NT2/D1 (cell line): ENCODE measurements around the gene IGSF9B.
A peak's percentile ranks its signal among the peaks of the same experiment; 100 is the strongest.

Experiments used
- DNase-seq: peaks from one replicate; pipeline ENCODE4 v3.0.0-alpha.2; 2011; ENCODE audit warnings: low read depth, low spot score
- H3K27me3 ChIP-seq: 2 replicates; pipeline ENCODE4 v1.6.0; 2011; ENCODE audit warnings: mild to moderate bottlenecking; ENCODE audit not compliant: insufficient read length, insufficient read depth
- H3K36me3 ChIP-seq: 2 replicates; pipeline ENCODE4 v1.6.1; 2011; ENCODE audit warnings: mild to moderate bottlenecking, low read length, mixed read lengths; ENCODE audit not compliant: insufficient read depth, insufficient read length
- H3K4me1 ChIP-seq: 2 replicates; pipeline ENCODE4 v1.5.1; 2011; ENCODE audit not compliant: insufficient read depth, insufficient read length
- H3K4me3 ChIP-seq: 2 replicates; pipeline ENCODE4 v1.5.1; 2011; ENCODE audit warnings: low read depth; ENCODE audit not compliant: insufficient read length
- H3K9ac ChIP-seq: 2 replicates; pipeline ENCODE4 v1.6.0; 2011; ENCODE audit warnings: low read depth; ENCODE audit not compliant: insufficient read length
- H3K9me3 ChIP-seq: 2 replicates; pipeline ENCODE4 v1.5.1; 2011; ENCODE audit warnings: mild to moderate bottlenecking, low read length; ENCODE audit not compliant: insufficient read depth
- SUZ12 ChIP-seq: IDR thresholded peaks from 2 replicates; pipeline ENCODE4 v1.6.1; 2011; ENCODE audit not compliant: insufficient read length, insufficient read depth; ENCODE audit errors: extremely low read depth
- YY1 ChIP-seq: IDR thresholded peaks from 2 replicates; pipeline ENCODE4 v1.6.1; 2011; ENCODE audit not compliant: insufficient read length, insufficient read depth
- ZNF274 ChIP-seq: IDR thresholded peaks from 2 replicates; pipeline ENCODE4 v1.6.1; 2011; ENCODE audit warnings: mild to moderate bottlenecking, low read depth, low read length

IGSF9B gene

DNA sequence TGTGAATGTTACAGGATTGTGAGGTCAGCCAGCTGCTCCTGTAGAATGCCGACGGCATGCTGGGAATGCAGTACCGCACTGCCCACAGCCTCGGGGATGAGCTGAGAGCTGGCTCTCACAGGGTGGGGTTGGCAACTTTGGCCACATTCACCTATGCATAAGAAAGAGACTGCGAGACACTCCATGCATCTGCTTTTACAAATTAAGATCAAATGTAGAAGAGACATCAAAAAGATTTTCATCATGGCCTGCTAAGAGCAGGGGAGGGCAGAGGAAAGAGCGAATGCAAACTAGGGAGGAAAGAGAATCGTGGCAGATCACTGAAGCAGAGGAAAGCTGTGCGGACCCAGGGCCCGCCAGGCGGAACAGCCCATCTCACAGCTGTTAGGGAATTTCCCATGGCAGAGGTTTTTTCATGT, 61.7 kb downstream of the IGSF9B start:
- Histone ChIP-seq H3K4me1 (peaks cover 11% of the 10 kb centered on the region), H3K36me3 (peaks cover 19% of the 10 kb centered on the region), H3K4me3 (no peak overlapping the region), H3K9me3 (no peaks in the 10 kb centered on the region), H3K9ac (no peak overlapping the region), H3K27me3 (no peaks in the 10 kb centered on the region)
- TF ChIP-seq ZNF274 = no peak
- no peak for TF ChIP-seq SUZ12
- no peak for TF ChIP-seq YY1
- peak; percentile 70 for DNase-seq

DNA sequence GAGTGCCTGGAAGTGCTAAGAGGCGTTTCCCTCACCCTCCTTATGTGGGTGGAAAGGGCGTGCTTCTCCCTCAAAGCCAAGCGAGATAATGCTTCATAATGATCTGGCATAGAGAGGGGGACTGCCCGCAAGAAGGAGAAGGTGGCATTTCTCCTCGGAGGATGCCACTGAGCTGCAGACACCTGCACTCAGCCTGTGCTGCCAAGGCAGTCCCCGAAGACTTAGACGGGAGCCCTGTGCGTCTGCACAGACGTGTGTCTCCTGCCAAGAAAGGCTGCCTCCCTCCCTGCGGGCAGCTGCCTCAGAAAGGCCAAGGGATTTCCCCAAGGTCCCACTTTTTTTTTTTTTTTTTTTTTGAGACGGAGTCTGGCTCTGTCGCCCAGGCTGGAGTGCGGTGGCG, 63.4 kb downstream of the IGSF9B start:
- Histone ChIP-seq H3K9ac (no peak overlapping the region), H3K36me3 (peaks cover 6% of the 10 kb centered on the region), H3K4me1 (peaks cover 11% of the 10 kb centered on the region), H3K4me3 (no peak overlapping the region), H3K27me3 (no peaks in the 10 kb centered on the region), H3K9me3 (no peaks in the 10 kb centered on the region)
- no peak for DNase-seq
- TF ChIP-seq YY1 = no peak
- no peak for TF ChIP-seq ZNF274
- no peak for TF ChIP-seq SUZ12

DNA sequence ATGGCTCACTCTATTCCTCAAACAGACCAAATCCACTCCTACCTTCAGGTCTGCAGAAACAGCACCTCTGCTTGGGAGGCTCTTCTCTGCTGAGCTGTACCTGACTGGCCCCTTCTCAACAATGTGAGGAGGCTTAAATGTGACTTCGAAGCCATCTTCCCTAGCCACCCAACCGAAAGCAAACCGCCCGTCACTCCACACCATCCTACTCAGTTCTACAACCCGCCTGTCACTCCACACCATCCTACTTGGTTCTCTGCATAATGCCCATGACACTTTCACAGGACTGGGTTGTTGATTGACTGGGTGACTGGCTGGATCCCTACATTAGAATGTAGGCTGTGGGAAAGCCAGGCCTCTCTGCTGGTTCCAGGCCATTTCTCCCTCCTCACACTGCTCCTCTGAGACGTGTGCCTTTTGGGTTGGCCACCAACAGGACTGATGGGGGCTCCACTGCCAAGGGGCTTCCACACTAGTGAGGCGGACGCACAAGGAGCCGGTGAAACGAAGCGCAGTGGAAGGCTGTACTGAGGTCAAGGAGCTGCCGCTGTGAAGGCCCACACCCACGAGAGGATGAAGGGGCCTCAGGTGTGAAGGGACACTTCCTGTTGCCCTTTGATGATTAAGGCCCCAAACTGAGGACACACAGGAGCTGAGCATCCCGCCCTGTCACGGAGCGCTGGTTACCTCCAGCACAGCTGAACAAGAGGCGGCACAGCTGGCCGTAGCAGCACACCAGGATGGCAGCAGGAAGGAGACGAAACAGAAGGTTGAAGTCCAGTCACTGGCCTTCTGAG, 64.0 kb downstream of the IGSF9B start:
- peaks cover 11% of the 10 kb centered on the region for H3K4me1 ChIP-seq
- no peak overlapping the region for H3K9ac ChIP-seq
- no peak overlapping the region for H3K4me3 ChIP-seq
- H3K36me3 ChIP-seq = peaks cover 6% of the 10 kb centered on the region
- TF ChIP-seq YY1 = no peak
- no peak for TF ChIP-seq SUZ12
- TF ChIP-seq ZNF274 = no peak
- DNase-seq = no peak
- H3K9me3 ChIP-seq = no peaks in the 10 kb centered on the region
- no peaks in the 10 kb centered on the region for H3K27me3 ChIP-seq

DNA sequence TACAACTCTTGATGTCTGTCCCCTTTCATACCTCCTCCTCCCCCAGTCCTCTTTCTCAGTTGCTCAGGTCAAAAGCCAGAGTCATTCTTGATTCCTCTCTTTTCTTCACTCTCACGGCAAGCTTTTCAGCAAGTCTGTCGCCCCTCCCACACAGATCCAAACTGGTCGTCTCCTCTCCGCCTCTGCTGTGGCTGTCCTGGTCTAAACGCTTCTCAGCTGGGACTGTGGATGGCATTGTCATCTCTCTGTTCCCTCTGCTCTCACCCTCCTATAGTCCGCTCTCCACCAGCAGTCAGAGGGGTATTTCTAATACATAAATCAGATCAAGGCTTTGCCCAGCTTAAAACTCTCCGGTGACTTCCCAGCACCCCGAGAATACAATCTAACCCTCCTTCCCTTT, 64.6 kb downstream of the IGSF9B start:
- no peak overlapping the region for H3K9ac ChIP-seq
- no peaks in the 10 kb centered on the region for H3K27me3 ChIP-seq
- peaks cover 9% of the 10 kb centered on the region for H3K4me1 ChIP-seq
- no peak overlapping the region for H3K4me3 ChIP-seq
- TF ChIP-seq SUZ12 (no peak), ZNF274 (no peak), YY1 (no peak)
- no peaks in the 10 kb centered on the region for H3K9me3 ChIP-seq
- no peak for DNase-seq
- H3K36me3 ChIP-seq = peaks cover 2% of the 10 kb centered on the region

DNA sequence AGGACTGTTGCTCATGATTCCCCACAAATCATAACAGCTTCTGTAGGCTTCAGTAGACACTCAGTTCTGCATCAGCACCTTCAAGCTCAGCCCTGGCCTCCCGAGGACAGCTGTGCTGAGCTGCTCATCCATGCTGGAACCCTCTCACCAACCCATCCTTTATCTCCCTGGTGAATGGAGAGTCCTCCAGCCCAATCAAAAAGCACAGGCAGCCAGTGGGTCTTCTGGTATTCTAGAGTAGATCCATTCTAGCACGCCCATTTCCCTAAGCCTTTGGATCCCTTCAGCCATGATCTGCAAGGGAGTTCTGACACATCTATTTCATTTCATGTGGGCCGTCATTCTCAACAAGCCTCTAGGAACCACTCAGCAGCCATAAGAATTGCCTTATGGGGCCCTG, 66.9 kb downstream of the IGSF9B start:
- H3K9me3 ChIP-seq = no peaks in the 10 kb centered on the region
- no peaks in the 10 kb centered on the region for H3K27me3 ChIP-seq
- no peak for TF ChIP-seq YY1
- no peak for TF ChIP-seq SUZ12
- TF ChIP-seq ZNF274 = no peak
- H3K4me1 ChIP-seq = peaks cover 4% of the 10 kb centered on the region
- H3K9ac ChIP-seq = no peak overlapping the region
- DNase-seq = no peak
- no peaks in the 10 kb centered on the region for H3K36me3 ChIP-seq
- H3K4me3 ChIP-seq = no peak overlapping the region

DNA sequence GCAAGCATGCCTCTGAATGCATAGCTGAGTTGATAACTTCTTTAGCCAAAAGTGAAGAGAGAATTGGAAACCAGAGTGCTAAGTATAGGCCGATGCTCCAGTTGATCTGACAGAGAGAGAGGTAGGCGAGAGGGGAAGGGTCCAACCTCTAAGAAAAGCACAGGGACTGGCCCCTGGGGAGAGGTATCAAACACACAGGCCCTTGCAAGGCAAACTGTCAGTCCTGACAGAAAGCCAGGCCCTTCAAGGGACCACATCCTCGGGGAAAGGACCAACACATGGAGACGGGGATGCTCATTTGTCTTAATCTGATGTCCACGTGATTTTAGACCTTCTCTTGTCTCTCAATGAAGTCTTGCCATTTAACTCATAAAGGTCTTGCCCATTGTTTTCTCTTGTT, 67.6 kb downstream of the IGSF9B start:
- H3K4me1 ChIP-seq = peaks cover 2% of the 10 kb centered on the region
- no peak for DNase-seq
- H3K9ac ChIP-seq = no peak overlapping the region
- no peak overlapping the region for H3K4me3 ChIP-seq
- H3K27me3 ChIP-seq = no peaks in the 10 kb centered on the region
- H3K36me3 ChIP-seq = no peaks in the 10 kb centered on the region
- no peak for TF ChIP-seq YY1
- no peak for TF ChIP-seq ZNF274
- no peak for TF ChIP-seq SUZ12
- H3K9me3 ChIP-seq = no peaks in the 10 kb centered on the region

DNA sequence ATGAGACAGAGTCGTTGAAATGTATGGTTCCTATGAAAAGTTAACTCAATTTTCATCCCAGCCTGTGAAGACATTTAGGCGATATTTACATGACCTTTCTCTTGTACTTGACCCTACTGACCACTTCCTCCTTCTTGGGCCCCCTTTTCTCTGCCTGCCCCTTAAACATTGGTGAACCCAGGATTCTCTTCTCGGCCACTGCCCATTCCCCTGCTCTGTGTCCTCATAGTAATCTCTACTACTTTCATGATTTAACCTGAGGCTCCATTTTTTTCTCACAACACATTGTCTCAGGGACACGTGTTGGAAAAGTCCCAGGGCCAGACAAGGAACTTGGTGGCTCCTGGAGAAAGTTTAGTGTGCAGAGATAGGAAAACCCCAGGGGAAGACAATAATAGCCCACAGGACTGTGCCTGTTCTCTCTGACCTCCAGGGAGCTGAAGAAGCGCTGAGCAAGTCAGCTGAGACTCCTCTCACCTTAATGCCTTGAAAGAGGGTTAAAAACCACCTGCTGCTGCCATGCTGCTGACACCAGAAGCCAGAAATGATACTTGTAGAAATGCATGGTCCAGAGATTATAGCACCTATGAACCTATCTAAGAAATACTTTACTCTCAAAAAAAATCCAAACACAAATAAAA, 69.0 kb downstream of the IGSF9B start:
- H3K27me3 ChIP-seq = no peaks in the 10 kb centered on the region
- H3K4me3 ChIP-seq = no peak overlapping the region
- TF ChIP-seq YY1 = no peak
- no peak for TF ChIP-seq SUZ12
- TF ChIP-seq ZNF274 = no peak
- H3K4me1 ChIP-seq = no peaks in the 10 kb centered on the region
- no peak overlapping the region for H3K9ac ChIP-seq
- DNase-seq = no peak
- no peaks in the 10 kb centered on the region for H3K36me3 ChIP-seq
- no peaks in the 10 kb centered on the region for H3K9me3 ChIP-seq
